ENCODE measurements around the gene HYKK. TPM values are rescaled to one million over a fixed set of nuclear protein-coding genes. Genes with fewer than 3 reads are reported as not detected.

HYKK gene
- total and polyA plus RNA-seq, 2 of the 13 experiments (the other 11 are each of a cell fraction or from before 2014, with no cell fraction given): 3.5 to 5.4 TPM

DNA sequence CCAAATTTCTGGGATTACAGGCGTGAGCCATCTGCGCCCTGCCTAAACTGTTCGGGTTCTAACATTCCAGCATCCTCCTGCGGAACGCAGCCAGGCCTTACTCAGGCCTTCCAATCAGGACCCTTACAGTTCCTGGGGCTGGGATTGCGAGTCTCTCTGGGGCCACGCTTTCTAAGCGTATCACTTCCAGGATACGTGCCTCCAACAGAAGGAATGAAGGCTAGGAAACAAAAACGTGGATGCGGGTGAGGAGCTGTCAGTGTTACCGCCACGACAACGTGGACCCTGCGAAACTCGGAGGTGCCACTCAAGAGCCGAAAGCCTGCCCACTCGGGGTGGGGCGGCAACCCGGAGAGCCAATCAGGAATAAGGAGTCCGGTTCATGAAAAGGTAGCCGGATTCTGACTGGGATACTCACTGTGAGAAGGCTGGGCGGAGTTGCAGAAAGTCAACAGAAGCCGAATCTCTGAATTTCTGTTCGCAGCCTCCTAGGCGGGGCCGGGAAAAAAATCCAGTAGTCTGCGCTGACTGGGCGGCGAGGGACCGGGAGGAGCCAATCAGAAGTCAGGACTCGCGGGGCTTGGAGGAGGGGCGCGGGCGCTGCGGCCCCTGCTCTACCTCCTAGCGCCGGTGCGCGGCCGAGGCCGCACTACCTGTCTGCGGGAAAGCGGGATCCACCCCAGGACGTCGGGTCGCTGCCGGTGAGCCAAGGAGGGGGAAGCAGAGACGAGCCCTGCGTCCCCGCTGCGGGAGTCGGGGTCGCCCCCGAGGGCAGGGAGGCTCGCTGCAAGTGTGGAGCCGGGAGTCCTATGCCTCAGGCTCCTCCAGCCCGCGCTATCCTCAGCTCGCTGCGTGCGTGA, at the start of gene HYKK (continued):
- TF ChIP-seq SRY (CRISPR knock-in tag; IDR thresholded peaks at IDR 0.05) (peak; percentile 41; the same call in 1 of the 2 replicates), GABPB1 (CRISPR knock-in tag; IDR thresholded peaks at IDR 0.05) (peak; percentile 72; the same call in 1 of the 2 replicates), SP2 (CRISPR knock-in tag; IDR thresholded peaks at IDR 0.05) (peak; percentile 85), KDM2A (CRISPR knock-in tag; IDR thresholded peaks at IDR 0.05; ENCODE audit: borderline replicate concordance, low read depth) (peak; percentile 88), YEATS4 (CRISPR knock-in tag; IDR thresholded peaks at IDR 0.05; ENCODE audit: borderline replicate concordance) (peak; percentile 41; the same call in 1 of the 2 replicates), ZNF501 (CRISPR knock-in tag; IDR thresholded peaks at IDR 0.05) (no peak), PHF20 (CRISPR knock-in tag; IDR thresholded peaks at IDR 0.05) (no peak), FOXA1 (IDR thresholded peaks at IDR 0.05) (no peak), FOXA1 (CRISPR knock-in tag; IDR thresholded peaks at IDR 0.05) (peak; percentile 64), PRPF4 (IDR thresholded peaks at IDR 0.05; ENCODE audit: low read depth, low read length, poor library complexity, severe bottlenecking) (no peak)
- TF ChIP-seq, protein P1, sequence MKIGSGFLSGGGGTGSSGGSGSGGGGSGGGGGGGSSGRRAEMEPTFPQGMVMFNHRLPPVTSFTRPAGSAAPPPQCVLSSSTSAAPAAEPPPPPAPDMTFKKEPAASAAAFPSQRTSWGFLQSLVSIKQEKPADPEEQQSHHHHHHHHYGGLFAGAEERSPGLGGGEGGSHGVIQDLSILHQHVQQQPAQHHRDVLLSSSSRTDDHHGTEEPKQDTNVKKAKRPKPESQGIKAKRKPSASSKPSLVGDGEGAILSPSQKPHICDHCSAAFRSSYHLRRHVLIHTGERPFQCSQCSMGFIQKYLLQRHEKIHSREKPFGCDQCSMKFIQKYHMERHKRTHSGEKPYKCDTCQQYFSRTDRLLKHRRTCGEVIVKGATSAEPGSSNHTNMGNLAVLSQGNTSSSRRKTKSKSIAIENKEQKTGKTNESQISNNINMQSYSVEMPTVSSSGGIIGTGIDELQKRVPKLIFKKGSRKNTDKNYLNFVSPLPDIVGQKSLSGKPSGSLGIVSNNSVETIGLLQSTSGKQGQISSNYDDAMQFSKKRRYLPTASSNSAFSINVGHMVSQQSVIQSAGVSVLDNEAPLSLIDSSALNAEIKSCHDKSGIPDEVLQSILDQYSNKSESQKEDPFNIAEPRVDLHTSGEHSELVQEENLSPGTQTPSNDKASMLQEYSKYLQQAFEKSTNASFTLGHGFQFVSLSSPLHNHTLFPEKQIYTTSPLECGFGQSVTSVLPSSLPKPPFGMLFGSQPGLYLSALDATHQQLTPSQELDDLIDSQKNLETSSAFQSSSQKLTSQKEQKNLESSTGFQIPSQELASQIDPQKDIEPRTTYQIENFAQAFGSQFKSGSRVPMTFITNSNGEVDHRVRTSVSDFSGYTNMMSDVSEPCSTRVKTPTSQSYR (CRISPR knock-in tag; IDR thresholded peaks at IDR 0.05; ENCODE audit: borderline replicate concordance): peak; percentile 74
- TF ChIP-seq, protein P2, sequence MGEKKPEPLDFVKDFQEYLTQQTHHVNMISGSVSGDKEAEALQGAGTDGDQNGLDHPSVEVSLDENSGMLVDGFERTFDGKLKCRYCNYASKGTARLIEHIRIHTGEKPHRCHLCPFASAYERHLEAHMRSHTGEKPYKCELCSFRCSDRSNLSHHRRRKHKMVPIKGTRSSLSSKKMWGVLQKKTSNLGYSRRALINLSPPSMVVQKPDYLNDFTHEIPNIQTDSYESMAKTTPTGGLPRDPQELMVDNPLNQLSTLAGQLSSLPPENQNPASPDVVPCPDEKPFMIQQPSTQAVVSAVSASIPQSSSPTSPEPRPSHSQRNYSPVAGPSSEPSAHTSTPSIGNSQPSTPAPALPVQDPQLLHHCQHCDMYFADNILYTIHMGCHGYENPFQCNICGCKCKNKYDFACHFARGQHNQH (CRISPR knock-in tag; IDR thresholded peaks at IDR 0.05): no peak
- TF ChIP-seq, protein P3, sequence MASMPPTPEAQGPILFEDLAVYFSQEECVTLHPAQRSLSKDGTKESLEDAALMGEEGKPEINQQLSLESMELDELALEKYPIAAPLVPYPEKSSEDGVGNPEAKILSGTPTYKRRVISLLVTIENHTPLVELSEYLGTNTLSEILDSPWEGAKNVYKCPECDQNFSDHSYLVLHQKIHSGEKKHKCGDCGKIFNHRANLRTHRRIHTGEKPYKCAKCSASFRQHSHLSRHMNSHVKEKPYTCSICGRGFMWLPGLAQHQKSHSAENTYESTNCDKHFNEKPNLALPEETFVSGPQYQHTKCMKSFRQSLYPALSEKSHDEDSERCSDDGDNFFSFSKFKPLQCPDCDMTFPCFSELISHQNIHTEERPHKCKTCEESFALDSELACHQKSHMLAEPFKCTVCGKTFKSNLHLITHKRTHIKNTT (CRISPR knock-in tag; IDR thresholded peaks at IDR 0.05): no peak
- TF ChIP-seq, protein P4, sequence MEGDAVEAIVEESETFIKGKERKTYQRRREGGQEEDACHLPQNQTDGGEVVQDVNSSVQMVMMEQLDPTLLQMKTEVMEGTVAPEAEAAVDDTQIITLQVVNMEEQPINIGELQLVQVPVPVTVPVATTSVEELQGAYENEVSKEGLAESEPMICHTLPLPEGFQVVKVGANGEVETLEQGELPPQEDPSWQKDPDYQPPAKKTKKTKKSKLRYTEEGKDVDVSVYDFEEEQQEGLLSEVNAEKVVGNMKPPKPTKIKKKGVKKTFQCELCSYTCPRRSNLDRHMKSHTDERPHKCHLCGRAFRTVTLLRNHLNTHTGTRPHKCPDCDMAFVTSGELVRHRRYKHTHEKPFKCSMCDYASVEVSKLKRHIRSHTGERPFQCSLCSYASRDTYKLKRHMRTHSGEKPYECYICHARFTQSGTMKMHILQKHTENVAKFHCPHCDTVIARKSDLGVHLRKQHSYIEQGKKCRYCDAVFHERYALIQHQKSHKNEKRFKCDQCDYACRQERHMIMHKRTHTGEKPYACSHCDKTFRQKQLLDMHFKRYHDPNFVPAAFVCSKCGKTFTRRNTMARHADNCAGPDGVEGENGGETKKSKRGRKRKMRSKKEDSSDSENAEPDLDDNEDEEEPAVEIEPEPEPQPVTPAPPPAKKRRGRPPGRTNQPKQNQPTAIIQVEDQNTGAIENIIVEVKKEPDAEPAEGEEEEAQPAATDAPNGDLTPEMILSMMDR (CRISPR knock-in tag; IDR thresholded peaks at IDR 0.05): peak; percentile 34; the same call in 1 of the 2 replicates

All from HepG2 (cell line).